GM19035 (cell line): Measurements from ENCODE around the gene MYO3B.

ENCODE experiments used
- ATAC-seq: cut with Tn5 transposase; IDR thresholded peaks from one replicate; pipeline ENCODE4 v1.9.1; 2021; ENCODE audit not compliant: unreplicated experiment

The MYO3B gene

GRCh38 chr2:170362871-170363631 lies 185.1 kb downstream of the MYO3B start:
- no peak for ATAC-seq

- ATAC-seq = no peak
Observed at GRCh38 chr2:170365003-170365402, 187.1 kb downstream of the MYO3B start.

- no peak for ATAC-seq
Observed at GRCh38 chr2:170365686-170366085, 187.7 kb downstream of the MYO3B start.

GRCh38 chr2:170368370-170368769 lies 190.4 kb downstream of the MYO3B start:
- no peak for ATAC-seq

GRCh38 chr2:170369228-170369627 lies 191.3 kb downstream of the MYO3B start:
- no peak for ATAC-seq

- ATAC-seq = no peak
Observed at GRCh38 chr2:170369894-170370293, 191.9 kb downstream of the MYO3B start.

- ATAC-seq = no peak
Observed at GRCh38 chr2:170371231-170371998, 193.5 kb downstream of the MYO3B start.

- no peak for ATAC-seq
Observed at GRCh38 chr2:170375192-170375591, 197.2 kb downstream of the MYO3B start.

GRCh38 chr2:170377500-170378207 lies 199.7 kb downstream of the MYO3B start:
- no peak for ATAC-seq

GRCh38 chr2:170380267-170380666 lies 202.3 kb downstream of the MYO3B start:
- no peak for ATAC-seq

- no peak for ATAC-seq
Observed at GRCh38 chr2:170381678-170382077, 203.7 kb downstream of the MYO3B start.

- no peak for ATAC-seq
Observed at GRCh38 chr2:170386554-170386953, 208.6 kb downstream of the MYO3B start.

GRCh38 chr2:170391018-170391417 lies 213.1 kb downstream of the MYO3B start:
- no peak for ATAC-seq

GRCh38 chr2:170391697-170392096 lies 213.8 kb downstream of the MYO3B start:
- no peak for ATAC-seq

GRCh38 chr2:170393861-170394498 lies 216.0 kb downstream of the MYO3B start:
- ATAC-seq = no peak

- ATAC-seq = no peak
Observed at GRCh38 chr2:170394641-170395387, 216.9 kb downstream of the MYO3B start.

- ATAC-seq = no peak
Observed at GRCh38 chr2:170396799-170397459, 219.0 kb downstream of the MYO3B start.

GRCh38 chr2:170401187-170401586 lies 223.2 kb downstream of the MYO3B start:
- no peak for ATAC-seq

- no peak for ATAC-seq
Observed at GRCh38 chr2:170404846-170405245, 226.9 kb downstream of the MYO3B start.

- ATAC-seq = no peak
Observed at GRCh38 chr2:170405326-170405725, 227.4 kb downstream of the MYO3B start.
